ENCODE results near the gene SNRPD2.

GRCh38 chr19:45655073-45655472 is 36.7 kb downstream of the SNRPD2 start:
- TF ChIP-seq ZNF274 (IDR thresholded peaks at IDR 0.05; ENCODE audit: low read depth, low read length) (no peak), YY1 (IDR thresholded peaks at IDR 0.05; ENCODE audit: insufficient read depth, insufficient read length) (no peak)

Data from NT2/D1 (cell line).